IMR-90 (cell line): ENCODE measurements around the gene EHBP1. TPM values are rescaled to one million over a fixed set of nuclear protein-coding genes. Genes with fewer than 3 reads are reported as not detected.

Experiments used
- ATAC-seq: fragments of 200-7000 bp; cut with Tn5 transposase; 2 replicates; pipeline ENCODE4 v1.9.1; 2020; ENCODE audit warnings: low read depth, mild to moderate bottlenecking, moderate library complexity
- BruUV-seq: library from RNA; stranded (reverse); fragments of 400-500 nt; replicated peaks from 2 replicates; lab custom pipeline; 2021; lab: Mats Ljungman, UMichigan
- CTCF ChIA-PET: fragments of 300-600 bp; formaldehyde crosslinking; extraction: SDS; loops from one replicate; lab custom pipeline; 2021; ENCODE audit warnings: antibody characterized with exemption; lab: Yijun Ruan, JAX
- POLR2A ChIA-PET: fragments of 300-600 bp; sonication (Branson Sonifier 250); formaldehyde crosslinking; loops from one replicate; lab custom pipeline; 2022; ENCODE audit warnings: antibody characterized with exemption; ENCODE audit not compliant: unreplicated experiment; lab: Charles Lee
- DNase-seq: peaks from one replicate; pipeline ENCODE4 v3.0.0; 2013
- H2AFZ ChIP-seq: replicated peaks from 2 replicates; pipeline ENCODE3; 2013; ENCODE audit warnings: low read length, mild to moderate bottlenecking; ENCODE audit not compliant: poor library complexity
- H2AK5ac ChIP-seq: 2 replicates; pipeline ENCODE4 v1.6.1; 2013; ENCODE audit warnings: low read depth, low read length, inconsistent platforms
- H2AK9ac ChIP-seq: replicated peaks from 2 replicates; pipeline ENCODE3; 2013; ENCODE audit warnings: mild to moderate bottlenecking, low read depth, low read length, moderate library complexity; ENCODE audit not compliant: poor library complexity
- H2BK120ac ChIP-seq: 2 replicates; pipeline ENCODE4 v1.6.1; 2013; ENCODE audit warnings: low read depth, low read length, inconsistent platforms
- H2BK15ac ChIP-seq: 3 replicates; pipeline ENCODE4 v1.6.1; 2013; ENCODE audit warnings: low read depth, low read length, inconsistent platforms
- H2BK20ac ChIP-seq: 2 replicates; pipeline ENCODE4 v1.6.1; 2013; ENCODE audit warnings: low read depth, mild to moderate bottlenecking, inconsistent platforms, low read length, moderate library complexity
- H2BK5ac ChIP-seq: 2 replicates; pipeline ENCODE4 v1.6.1; 2013; ENCODE audit warnings: mild to moderate bottlenecking, low read depth, low read length, inconsistent platforms; ENCODE audit not compliant: poor library complexity, severe bottlenecking
- H3K14ac ChIP-seq: replicated peaks from 2 replicates; pipeline ENCODE4 v1.6.1; 2013; ENCODE audit warnings: low read depth, low read length, inconsistent platforms
- H3K18ac ChIP-seq: 2 replicates; pipeline ENCODE4 v1.6.1; 2013; ENCODE audit warnings: low read depth, low read length, control low read depth
- H3K23ac ChIP-seq: 2 replicates; pipeline ENCODE4 v1.6.1; 2013; ENCODE audit warnings: low read depth, low read length, inconsistent platforms
- H3K27ac ChIP-seq: 2 replicates; pipeline ENCODE4 v1.5.1; 2013; ENCODE audit warnings: mild to moderate bottlenecking, control low read depth, low read length; ENCODE audit not compliant: insufficient read depth
- H3K27me3 ChIP-seq: 2 replicates; pipeline ENCODE4 v1.6.1; 2013; ENCODE audit warnings: low read length; ENCODE audit not compliant: control insufficient read depth, insufficient read depth
- H3K36me3 ChIP-seq: 2 replicates; pipeline ENCODE4 v1.6.1; 2013; ENCODE audit warnings: low read length, mixed read lengths; ENCODE audit not compliant: control insufficient read depth, insufficient read depth
- H3K4ac ChIP-seq: 2 replicates; pipeline ENCODE4 v1.6.1; 2013; ENCODE audit warnings: low read depth, low read length, inconsistent platforms
- H3K4me1 ChIP-seq: 2 replicates; pipeline ENCODE4 v1.6.1; 2013; ENCODE audit warnings: low read length, mixed read lengths; ENCODE audit not compliant: control insufficient read depth, insufficient read depth
- H3K4me2 ChIP-seq: 2 replicates; pipeline ENCODE4 v1.6.1; 2013; ENCODE audit warnings: low read depth, mild to moderate bottlenecking, control low read depth, low read length, moderate library complexity
- H3K4me3 ChIP-seq: 2 replicates; pipeline ENCODE4 v1.5.1; 2013; ENCODE audit warnings: low read depth, mild to moderate bottlenecking, control low read depth, low read length, moderate library complexity; ENCODE audit not compliant: insufficient read depth
- H3K56ac ChIP-seq: 2 replicates; pipeline ENCODE4 v1.6.1; 2013; ENCODE audit warnings: low read length, inconsistent platforms; ENCODE audit not compliant: insufficient read depth; ENCODE audit errors: extremely low read depth
- H3K79me1 ChIP-seq, 2 experiments: 2 replicates each; pipeline ENCODE4 v1.6.1; 2013; ENCODE audit warnings: low read length in 2 of 2, inconsistent platforms in 1 of 2, low read depth in 1 of 2
- H3K9ac ChIP-seq: 2 replicates; pipeline ENCODE4 v1.6.1; 2013; ENCODE audit warnings: low read depth, low read length, control low read depth
- H3K9me1 ChIP-seq: 2 replicates; pipeline ENCODE4 v1.6.1; 2013; ENCODE audit warnings: low read length, inconsistent platforms; ENCODE audit not compliant: insufficient read depth
- H3K9me3 ChIP-seq: 2 replicates; pipeline ENCODE4 v1.6.1; 2013; ENCODE audit warnings: low read length; ENCODE audit not compliant: control insufficient read depth, insufficient read depth
- H4K20me1 ChIP-seq: 2 replicates; pipeline ENCODE4 v1.6.1; 2013; ENCODE audit warnings: low read length, inconsistent platforms; ENCODE audit not compliant: insufficient read depth
- H4K5ac ChIP-seq: 2 replicates; pipeline ENCODE4 v1.6.1; 2013; ENCODE audit warnings: mild to moderate bottlenecking, low read depth, low read length, control low read depth
- H4K8ac ChIP-seq, 2 experiments: 2 replicates each; pipeline ENCODE4 v1.6.1; 2013; ENCODE audit warnings: low read depth in 2 of 2, low read length in 2 of 2, control low read depth in 1 of 2, inconsistent platforms in 1 of 2
- H4K91ac ChIP-seq: 2 replicates; pipeline ENCODE4 v1.6.1; 2013; ENCODE audit warnings: low read depth, low read length, inconsistent platforms; ENCODE audit not compliant: insufficient read depth
- RFX5 ChIP-seq: IDR thresholded peaks from 2 replicates; pipeline ENCODE4 v1.8.0; 2012; ENCODE audit warnings: low read depth, mild to moderate bottlenecking, low read length, moderate library complexity
- dilution Hi-C: fragments of 300-500 bp; cut with HindIII; formaldehyde crosslinking; loops from one replicate; pipeline ENCODE4 v1.14.3; 2018; ENCODE audit warnings: low sequenced_read_pairs; ENCODE audit not compliant: unreplicated experiment
- in situ Hi-C: fragments of 300-500 bp; cut with MboI; formaldehyde crosslinking; loops from 3 replicates; pipeline ENCODE4 v1.14.3; 2019; ENCODE audit warnings: low sequenced_read_pairs, inconsistent platforms, mixed read lengths
- intact Hi-C: fragments of 100-400 bp; cut with micrococcal nuclease; formaldehyde crosslinking; loops from 2 replicates; pipeline ENCODE4 v1.10.0; 2022
- polyA plus RNA-seq, 3 experiments: library from polyadenylated mRNA; depleted of rRNA; stranded (reverse); fragments of >200 nt; gene quantifications; 2 replicates each; pipeline ENCODE4 v1.2.3, GENCODE V29; 2012; ENCODE audit warnings: low replicate concordance in 1 of 3
- total RNA-seq: library from RNA; depleted of rRNA; stranded (reverse); fragments of >200 nt; gene quantifications from 2 replicates; pipeline ENCODE4 v1.2.3, GENCODE V29; 2012

EHBP1 gene
- total and polyA plus RNA-seq, 2 of the 4 experiments (the other 2 are of a cell fraction): 28.3 to 44.4 TPM

- H3K18ac ChIP-seq: no peak overlapping the region
- H3K36me3 ChIP-seq: no peaks in the 10 kb centered on the region
- ChIA-PET CTCF (no interaction called here), POLR2A (no interaction called here)
- no peak overlapping the region for H2AFZ ChIP-seq
- H3K9me1 ChIP-seq: peaks cover 12% of the 10 kb centered on the region
- no peak overlapping the region for H2AK9ac ChIP-seq
- DNase-seq (no peak), ATAC-seq (no peak)
- no peaks in the 10 kb centered on the region for H3K9me3 ChIP-seq
- H2AK5ac ChIP-seq: no peak overlapping the region
- H3K79me1 ChIP-seq: no peaks in the 10 kb centered on the region; a peak in 1 of 4 replicates
- H3K14ac ChIP-seq: no peak overlapping the region
- H2BK5ac ChIP-seq: no peak overlapping the region
- no peak overlapping the region for H3K9ac ChIP-seq
- no peak overlapping the region for H2BK20ac ChIP-seq
- no peak overlapping the region for H3K27ac ChIP-seq
- H4K20me1 ChIP-seq: no peaks in the 10 kb centered on the region
- H3K4me3 ChIP-seq: no peak overlapping the region
- H3K4me1 ChIP-seq: peaks cover 12% of the 10 kb centered on the region
- dilution Hi-C loops: no loop called here
- intact Hi-C loops: no loop called here
- no peak overlapping the region for H3K4me2 ChIP-seq
- peak overlapping the region; percentile 26; the same call in 1 of the 2 replicates for H2BK120ac ChIP-seq
- TF ChIP-seq RFX5: no peak
- H2BK15ac ChIP-seq: no peak overlapping the region
- peak overlapping the region; percentile 9; the same call in 1 of the 2 replicates for H4K91ac ChIP-seq
- no peak overlapping the region for H3K23ac ChIP-seq
- no peak overlapping the region for H3K56ac ChIP-seq
- H3K4ac ChIP-seq: no peak overlapping the region; the same call in 1 of the 2 replicates
- H3K27me3 ChIP-seq: no peaks in the 10 kb centered on the region
- no peak overlapping the region for H4K5ac ChIP-seq
- in situ Hi-C loops: no loop called here
- no peak overlapping the region for H4K8ac ChIP-seq
- no TSS peak for BruUV-seq
Measured at GRCh38 chr2:62675062-62675461, 30.5 kb upstream of the EHBP1 start.
